Thyroid gland (tissue), 4 donors: ENCODE measurements around the gene TGM2.

ENCODE experiments used
- CTCF ChIP-seq, 6 experiments: fragments of 200-600 bp in 3 of 6; fragments of 450-650 bp in 3 of 6; sonication (generic) in 3 of 6; IDR thresholded peaks; one replicate each; pipeline ENCODE4 v1.5.1; 2016 to 2019; ENCODE audit warnings: antibody characterized with exemption in 6 of 6, mild to moderate bottlenecking in 2 of 6, inconsistent platforms in 1 of 6, moderate library complexity in 1 of 6
- POLR2A ChIP-seq, 2 donors: fragments of 450-650 bp; IDR thresholded peaks; one replicate each; pipeline ENCODE4 v1.6.1; 2017; ENCODE audit warnings: antibody characterized with exemption in 2 of 2, mild to moderate bottlenecking in 2 of 2, moderate library complexity in 1 of 2

- TF ChIP-seq CTCF (IDR thresholded peaks at IDR 0.05), result no peak
- no peak for TF ChIP-seq POLR2A (IDR thresholded peaks at IDR 0.05)
Observed at GRCh38 chr20:38139156-38139912, 25.7 kb downstream of the TGM2 start.
